HFF-Myc (cell line): ENCODE results near the gene AWAT1.
"Not testable (repeated sequence)": the region's sequence is repeated elsewhere in the genome, so short reads cannot be mapped to it uniquely, and the experiment has no call there.

Experiments used
- DNase-seq: peaks from one replicate; pipeline ENCODE4 v3.0.0-alpha.2; 2011; ENCODE audit warnings: low read depth; ENCODE audit errors: extremely low read depth
- H3K4me3 ChIP-seq: replicated peaks from 2 replicates; pipeline ENCODE4 v1.5.1; 2011; ENCODE audit warnings: low read depth, mild to moderate bottlenecking, control low read depth, low read length
- TF ChIP-seq, protein P1 (sequence below): IDR thresholded peaks from 2 replicates; pipeline ENCODE4 v1.5.1; 2012; ENCODE audit warnings: mild to moderate bottlenecking, low read depth, low read length, control low read depth; ENCODE audit errors: missing control alignments

AWAT1 gene

DNA sequence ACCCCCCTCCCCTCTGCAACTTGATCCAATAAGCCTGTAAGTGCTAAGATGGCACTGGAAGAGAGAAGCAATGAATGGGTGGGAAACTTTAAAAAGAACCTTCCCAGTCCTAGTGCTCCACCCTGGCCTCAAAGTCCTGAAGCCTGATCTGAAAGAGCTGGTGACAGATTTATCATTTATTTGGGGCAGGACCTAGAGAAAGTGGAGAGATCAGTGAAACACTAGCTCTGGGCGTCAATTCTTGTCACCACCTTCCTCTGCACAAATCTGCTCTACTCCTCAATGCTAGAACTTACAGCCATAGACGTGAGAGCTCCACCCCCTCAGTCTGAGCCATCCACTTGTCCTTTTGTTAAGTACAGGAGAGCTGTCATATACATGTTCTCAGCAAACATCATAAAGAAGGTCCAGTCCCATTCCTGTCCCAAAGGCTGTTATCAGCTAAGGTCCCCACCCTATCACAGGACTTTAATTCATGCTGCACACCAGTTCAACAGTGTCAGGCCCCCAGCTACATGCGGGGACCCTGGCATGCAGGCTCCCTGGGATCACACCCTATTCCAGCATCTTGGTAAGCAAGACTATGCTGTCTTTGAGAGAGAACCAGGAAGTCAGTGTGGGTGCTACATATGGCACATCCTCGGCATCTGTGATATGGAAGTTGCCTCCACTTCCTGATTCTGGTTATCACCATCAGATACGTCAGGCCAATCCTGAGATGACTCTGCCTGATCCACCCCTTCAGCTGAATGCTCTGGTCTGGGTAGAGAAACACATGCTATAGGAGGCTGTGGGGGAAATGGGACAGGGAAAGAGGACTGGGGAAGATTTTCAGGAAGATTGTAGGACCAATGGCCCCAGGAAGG lies 23.2 kb downstream of the AWAT1 start:
- no peak for DNase-seq
- TF ChIP-seq, protein P1, sequence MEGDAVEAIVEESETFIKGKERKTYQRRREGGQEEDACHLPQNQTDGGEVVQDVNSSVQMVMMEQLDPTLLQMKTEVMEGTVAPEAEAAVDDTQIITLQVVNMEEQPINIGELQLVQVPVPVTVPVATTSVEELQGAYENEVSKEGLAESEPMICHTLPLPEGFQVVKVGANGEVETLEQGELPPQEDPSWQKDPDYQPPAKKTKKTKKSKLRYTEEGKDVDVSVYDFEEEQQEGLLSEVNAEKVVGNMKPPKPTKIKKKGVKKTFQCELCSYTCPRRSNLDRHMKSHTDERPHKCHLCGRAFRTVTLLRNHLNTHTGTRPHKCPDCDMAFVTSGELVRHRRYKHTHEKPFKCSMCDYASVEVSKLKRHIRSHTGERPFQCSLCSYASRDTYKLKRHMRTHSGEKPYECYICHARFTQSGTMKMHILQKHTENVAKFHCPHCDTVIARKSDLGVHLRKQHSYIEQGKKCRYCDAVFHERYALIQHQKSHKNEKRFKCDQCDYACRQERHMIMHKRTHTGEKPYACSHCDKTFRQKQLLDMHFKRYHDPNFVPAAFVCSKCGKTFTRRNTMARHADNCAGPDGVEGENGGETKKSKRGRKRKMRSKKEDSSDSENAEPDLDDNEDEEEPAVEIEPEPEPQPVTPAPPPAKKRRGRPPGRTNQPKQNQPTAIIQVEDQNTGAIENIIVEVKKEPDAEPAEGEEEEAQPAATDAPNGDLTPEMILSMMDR = no peak
- no peak overlapping the region for H3K4me3 ChIP-seq

DNA sequence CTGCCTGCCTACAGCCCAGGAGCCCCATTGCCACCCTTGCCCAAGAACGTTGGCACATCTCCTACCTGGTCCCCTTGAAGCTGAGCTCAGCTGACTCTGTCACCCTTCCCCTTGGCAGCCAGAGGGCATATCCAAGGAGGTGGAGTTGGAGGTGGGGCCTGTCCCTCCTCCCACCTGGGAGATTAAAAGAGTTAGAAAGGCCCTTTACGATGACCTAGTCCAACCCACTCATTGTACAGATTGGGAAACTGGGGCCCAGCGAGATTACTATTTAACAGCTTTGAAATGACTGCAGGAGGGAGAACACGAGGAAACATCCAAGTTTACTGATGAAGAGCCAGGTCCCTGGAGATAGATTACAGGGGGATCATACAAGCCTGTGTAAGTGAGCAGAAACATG lies 25.6 kb downstream of the AWAT1 start, which contains the start of gene P2RY4:
Gene P2RY4 (minus strand): TSS at position 101 of the 400 bp plus-strand sequence. CDS start 580 bp downstream, outside the sequence.
- H3K4me3 ChIP-seq = no peak within 1 kb of the TSS
- TF ChIP-seq, protein P1 = no peak
- DNase-seq = no peak

DNA sequence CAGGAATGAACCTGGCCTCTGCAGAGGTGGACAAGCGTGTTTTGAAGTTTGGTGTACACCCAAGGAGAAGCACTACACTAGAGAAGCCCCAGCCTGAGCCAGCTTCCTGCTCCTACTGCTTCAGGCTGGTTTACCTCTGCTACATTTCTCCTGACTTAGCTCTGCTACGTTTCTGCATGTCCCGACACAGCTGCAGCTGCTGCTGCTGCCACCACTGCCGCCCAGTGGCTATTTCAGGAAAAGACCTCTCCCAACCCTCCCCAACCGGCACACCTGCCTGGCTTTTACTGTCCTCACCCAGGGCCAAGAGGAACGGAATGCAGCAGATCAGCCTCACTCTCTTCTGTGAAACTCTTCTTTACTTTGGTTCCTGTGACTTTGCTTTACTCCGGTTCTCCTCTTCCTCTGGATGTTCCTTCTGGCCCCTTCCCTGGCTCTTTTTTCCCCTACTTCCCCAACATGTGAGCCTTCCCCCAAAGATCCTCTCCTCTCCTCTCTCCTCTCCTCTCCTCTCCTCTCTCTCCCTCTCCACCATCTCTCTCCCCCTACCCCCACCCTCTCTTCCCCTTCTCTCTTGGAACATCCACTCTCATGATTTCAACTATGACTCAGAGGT lies 28.6 kb downstream of the AWAT1 start:
- DNase-seq = peak; percentile 3
- TF ChIP-seq, protein P1 = peak; percentile 59
- H3K4me3 ChIP-seq = no peak overlapping the region

DNA sequence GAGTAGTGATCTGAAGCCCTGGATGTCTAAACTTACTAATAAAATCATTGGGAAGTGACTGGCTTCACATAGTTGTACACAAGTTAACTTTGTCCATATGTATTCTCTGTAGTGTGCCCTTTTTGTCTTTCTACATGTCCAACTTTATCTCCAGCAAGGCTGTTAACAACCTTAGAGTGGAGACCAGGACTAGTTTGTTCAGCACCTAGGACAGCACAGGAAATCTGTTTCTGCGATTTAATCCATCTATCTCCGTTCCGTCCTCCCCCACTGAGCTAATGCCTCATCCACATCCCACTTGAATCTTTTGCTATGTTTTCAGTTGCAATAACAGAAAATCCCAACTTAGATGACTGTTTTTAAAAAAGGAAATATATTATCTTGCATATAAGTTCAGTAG lies 30.3 kb downstream of the AWAT1 start:
- no peak overlapping the region for H3K4me3 ChIP-seq
- no peak for DNase-seq
- TF ChIP-seq, protein P1 = no peak

DNA sequence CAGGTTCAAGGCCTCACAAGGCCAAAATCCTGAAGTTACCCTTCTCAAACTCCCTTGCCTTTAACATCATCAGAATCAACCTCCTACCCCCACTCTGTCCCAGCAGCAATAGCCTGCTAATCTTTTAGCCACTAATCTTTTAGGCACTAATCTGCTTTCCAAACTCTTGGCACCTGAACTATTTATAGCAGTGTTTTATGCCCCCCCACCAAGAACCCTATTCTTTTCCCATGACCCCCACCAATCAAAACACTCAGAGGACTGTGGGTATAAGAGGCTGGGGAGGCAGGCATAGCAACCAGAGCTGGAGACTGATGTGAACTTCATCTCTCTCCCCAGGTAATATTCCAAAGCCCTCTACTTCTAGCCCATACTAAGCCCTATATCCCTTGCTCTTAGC lies 33.6 kb downstream of the AWAT1 start, which contains the start of gene ARR3:
Gene ARR3 (plus strand): TSS at position 301 of the 400 bp plus-strand sequence. CDS start 1,052 bp downstream, outside the sequence.
- H3K4me3 ChIP-seq = no peak within 1 kb of the TSS
- TF ChIP-seq, protein P1 = no peak
- DNase-seq = no peak

DNA sequence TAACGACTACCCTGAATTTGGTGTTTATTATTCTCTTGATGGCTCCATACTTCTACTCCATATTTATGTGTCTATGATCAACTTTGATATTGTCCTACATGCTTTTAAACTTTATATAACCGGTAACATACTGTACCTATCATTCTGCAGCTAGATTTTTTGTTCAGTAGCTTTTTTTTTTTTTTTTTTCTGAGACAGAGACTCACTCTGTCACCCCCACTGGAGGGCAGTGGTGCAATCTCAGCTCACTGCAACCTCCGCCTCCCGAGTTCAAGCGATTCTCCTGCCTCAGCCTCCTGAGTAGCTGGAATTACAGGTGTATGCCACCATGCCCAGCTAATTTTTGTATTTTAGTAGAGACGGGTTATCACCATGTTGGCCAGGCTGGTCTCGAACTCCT lies 39.6 kb downstream of the AWAT1 start:
- not testable (repeated sequence) for H3K4me3 ChIP-seq, DNase-seq

DNA sequence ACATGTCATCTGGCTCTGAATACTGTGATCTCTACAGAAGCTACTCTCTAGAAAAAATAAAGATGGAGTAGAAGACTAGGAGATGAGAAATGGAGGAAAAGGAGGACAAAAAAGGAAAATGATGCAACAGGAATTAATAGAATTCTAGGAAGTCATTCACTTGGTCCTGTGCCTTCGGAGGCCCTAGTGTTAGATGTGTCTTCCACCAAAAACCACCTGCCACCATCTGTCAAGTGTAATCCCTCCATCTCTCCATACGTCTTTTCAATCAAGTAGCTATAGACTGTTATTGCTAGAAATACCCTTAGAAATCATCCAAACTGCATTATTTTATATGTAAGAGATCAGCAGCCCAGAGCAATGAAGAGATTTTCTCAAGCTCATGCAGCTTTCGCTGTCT lies 44.6 kb downstream of the AWAT1 start:
- H3K4me3 ChIP-seq = no peak overlapping the region
- DNase-seq = no peak
- TF ChIP-seq, protein P1 = no peak
